GM19438 (cell line): ENCODE results near the gene CDH11.

Source experiments
- ATAC-seq: cut with Tn5 transposase; IDR thresholded peaks from one replicate; pipeline ENCODE4 v1.9.1; 2021; ENCODE audit warnings: low read depth; ENCODE audit not compliant: unreplicated experiment

CDH11 gene

GRCh38 chr16:65071433-65072311, 50.2 kb downstream of the CDH11 start:
- no peak for ATAC-seq

- ATAC-seq: no peak
Observed at GRCh38 chr16:65070831-65071432, 50.9 kb downstream of the CDH11 start.

- no peak for ATAC-seq
Observed at GRCh38 chr16:65069766-65070165, 52.1 kb downstream of the CDH11 start.

GRCh38 chr16:65069065-65069464, 52.8 kb downstream of the CDH11 start:
- no peak for ATAC-seq

- ATAC-seq: no peak
Observed at GRCh38 chr16:65068151-65068740, 53.6 kb downstream of the CDH11 start.

- no peak for ATAC-seq
Observed at GRCh38 chr16:65066651-65067050, 55.2 kb downstream of the CDH11 start.

GRCh38 chr16:65065031-65065430, 56.8 kb downstream of the CDH11 start:
- no peak for ATAC-seq

GRCh38 chr16:65064131-65064530, 57.7 kb downstream of the CDH11 start:
- no peak for ATAC-seq

GRCh38 chr16:65062736-65063583, 58.9 kb downstream of the CDH11 start:
- ATAC-seq: no peak

- no peak for ATAC-seq
Observed at GRCh38 chr16:65061935-65062518, 59.8 kb downstream of the CDH11 start.

- ATAC-seq: no peak
Observed at GRCh38 chr16:65061263-65061662, 60.6 kb downstream of the CDH11 start.

- no peak for ATAC-seq
Observed at GRCh38 chr16:65059406-65059980, 62.4 kb downstream of the CDH11 start.

- no peak for ATAC-seq
Observed at GRCh38 chr16:65057184-65057583, 64.7 kb downstream of the CDH11 start.

- ATAC-seq: no peak
Observed at GRCh38 chr16:65054457-65054856, 67.4 kb downstream of the CDH11 start.

- no peak for ATAC-seq
Observed at GRCh38 chr16:65049679-65050078, 72.2 kb downstream of the CDH11 start.

GRCh38 chr16:65045961-65046360, 75.9 kb downstream of the CDH11 start:
- no peak for ATAC-seq

GRCh38 chr16:65044873-65045272, 77.0 kb downstream of the CDH11 start:
- no peak for ATAC-seq

GRCh38 chr16:65044026-65044425, 77.8 kb downstream of the CDH11 start:
- ATAC-seq: no peak

- no peak for ATAC-seq
Observed at GRCh38 chr16:65042438-65043365, 79.2 kb downstream of the CDH11 start.
